PFSK-1 (cell line): ENCODE results near the gene PLEKHM3.

Experiments
- FOXP2 ChIP-seq: optimal IDR thresholded peaks from 2 replicates; pipeline ENCODE3; 2011; ENCODE audit warnings: borderline replicate concordance, control low read depth, inconsistent platforms; ENCODE audit not compliant: insufficient read depth; ENCODE audit errors: extremely low read length, extremely low read depth
- POLR2AphosphoS5 ChIP-seq: IDR thresholded peaks from 2 replicates; pipeline ENCODE4 v1.6.1; 2012; ENCODE audit warnings: low read depth, mild to moderate bottlenecking, control low read depth, low read length, moderate library complexity
- SIN3A ChIP-seq: IDR thresholded peaks from 2 replicates; pipeline ENCODE4 v1.6.1; 2012; ENCODE audit warnings: mild to moderate bottlenecking, low read length, moderate library complexity, borderline replicate concordance; ENCODE audit not compliant: insufficient read depth
- TAF1 ChIP-seq: IDR thresholded peaks from 2 replicates; pipeline ENCODE4 v1.6.1; 2012; ENCODE audit warnings: low read length, control low read depth, borderline replicate concordance; ENCODE audit not compliant: insufficient read depth
- TF ChIP-seq, protein P1 (sequence below), 2 experiments: IDR thresholded peaks; 2 replicates each; pipeline versions ENCODE4 v1.6.1 to v1.8.0; 2011 to 2012; ENCODE audit warnings: low read depth in 2 of 2, low read length in 2 of 2, control low read depth in 1 of 2, inconsistent platforms in 1 of 2, mild to moderate bottlenecking in 1 of 2, moderate library complexity in 1 of 2; ENCODE audit not compliant: insufficient read depth in 1 of 2

DNA sequence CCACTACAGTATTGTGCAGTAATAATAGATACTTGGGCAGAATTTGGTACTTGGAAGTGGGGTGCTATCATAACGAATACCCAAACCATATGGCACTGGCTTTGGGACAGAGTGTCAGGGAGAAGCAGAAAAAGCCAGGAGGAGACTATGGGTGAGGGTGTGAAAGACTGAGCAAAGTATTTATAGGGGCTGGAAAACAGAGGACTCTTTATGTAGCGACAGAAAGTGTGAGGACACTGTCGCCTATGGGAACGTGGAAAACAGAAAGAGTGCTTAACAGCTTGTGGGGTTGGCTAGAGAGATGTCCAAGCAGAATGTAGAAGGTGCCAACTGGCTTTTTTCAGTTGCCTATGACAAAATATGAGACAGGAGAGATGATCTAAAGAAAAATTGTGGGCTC is 40.7 kb upstream of the PLEKHM3 start:
- TF ChIP-seq SIN3A (no peak), POLR2AphosphoS5 (no peak), TAF1 (no peak), FOXP2 (no peak)
- TF ChIP-seq, protein P1, sequence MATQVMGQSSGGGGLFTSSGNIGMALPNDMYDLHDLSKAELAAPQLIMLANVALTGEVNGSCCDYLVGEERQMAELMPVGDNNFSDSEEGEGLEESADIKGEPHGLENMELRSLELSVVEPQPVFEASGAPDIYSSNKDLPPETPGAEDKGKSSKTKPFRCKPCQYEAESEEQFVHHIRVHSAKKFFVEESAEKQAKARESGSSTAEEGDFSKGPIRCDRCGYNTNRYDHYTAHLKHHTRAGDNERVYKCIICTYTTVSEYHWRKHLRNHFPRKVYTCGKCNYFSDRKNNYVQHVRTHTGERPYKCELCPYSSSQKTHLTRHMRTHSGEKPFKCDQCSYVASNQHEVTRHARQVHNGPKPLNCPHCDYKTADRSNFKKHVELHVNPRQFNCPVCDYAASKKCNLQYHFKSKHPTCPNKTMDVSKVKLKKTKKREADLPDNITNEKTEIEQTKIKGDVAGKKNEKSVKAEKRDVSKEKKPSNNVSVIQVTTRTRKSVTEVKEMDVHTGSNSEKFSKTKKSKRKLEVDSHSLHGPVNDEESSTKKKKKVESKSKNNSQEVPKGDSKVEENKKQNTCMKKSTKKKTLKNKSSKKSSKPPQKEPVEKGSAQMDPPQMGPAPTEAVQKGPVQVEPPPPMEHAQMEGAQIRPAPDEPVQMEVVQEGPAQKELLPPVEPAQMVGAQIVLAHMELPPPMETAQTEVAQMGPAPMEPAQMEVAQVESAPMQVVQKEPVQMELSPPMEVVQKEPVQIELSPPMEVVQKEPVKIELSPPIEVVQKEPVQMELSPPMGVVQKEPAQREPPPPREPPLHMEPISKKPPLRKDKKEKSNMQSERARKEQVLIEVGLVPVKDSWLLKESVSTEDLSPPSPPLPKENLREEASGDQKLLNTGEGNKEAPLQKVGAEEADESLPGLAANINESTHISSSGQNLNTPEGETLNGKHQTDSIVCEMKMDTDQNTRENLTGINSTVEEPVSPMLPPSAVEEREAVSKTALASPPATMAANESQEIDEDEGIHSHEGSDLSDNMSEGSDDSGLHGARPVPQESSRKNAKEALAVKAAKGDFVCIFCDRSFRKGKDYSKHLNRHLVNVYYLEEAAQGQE (IDR thresholded peaks at IDR 0.05; ENCODE audit: insufficient read depth in 1 of 2, low read depth in 2 of 2, low read length in 2 of 2) = no peak
